GM19099 (cell line): ENCODE measurements around the gene LRRK1.

Source experiments
- POLR2A ChIP-seq: IDR thresholded peaks from 3 replicates; pipeline ENCODE4 v1.6.1; 2011; ENCODE audit warnings: low read depth; ENCODE audit not compliant: insufficient read length; ENCODE audit errors: extremely low read depth

Gene LRRK1

GRCh38 chr15:100885811-100886210 is 33.3 kb upstream of the LRRK1 start:
- no peak for TF ChIP-seq POLR2A

- no peak for TF ChIP-seq POLR2A
Measured at GRCh38 chr15:100887211-100887913, 31.8 kb upstream of the LRRK1 start.

GRCh38 chr15:100889385-100890050 is 29.6 kb upstream of the LRRK1 start:
- TF ChIP-seq POLR2A = no peak

GRCh38 chr15:100890051-100890720 is 29.0 kb upstream of the LRRK1 start:
- TF ChIP-seq POLR2A = no peak

- no peak for TF ChIP-seq POLR2A
Measured at GRCh38 chr15:100890850-100891249, 28.3 kb upstream of the LRRK1 start.

GRCh38 chr15:100891307-100892012 is 27.7 kb upstream of the LRRK1 start:
- no peak for TF ChIP-seq POLR2A

GRCh38 chr15:100892013-100892355 is 27.2 kb upstream of the LRRK1 start:
- TF ChIP-seq POLR2A = no peak

- TF ChIP-seq POLR2A = no peak
Measured at GRCh38 chr15:100893261-100893963, 25.7 kb upstream of the LRRK1 start.

GRCh38 chr15:100893964-100894295 is 25.2 kb upstream of the LRRK1 start:
- TF ChIP-seq POLR2A = no peak

- no peak for TF ChIP-seq POLR2A
Measured at GRCh38 chr15:100895721-100896120, 23.4 kb upstream of the LRRK1 start.

- TF ChIP-seq POLR2A = no peak
Measured at GRCh38 chr15:100897221-100898151, 21.7 kb upstream of the LRRK1 start.

GRCh38 chr15:100898152-100898490 is 21.0 kb upstream of the LRRK1 start:
- no peak for TF ChIP-seq POLR2A

- TF ChIP-seq POLR2A = no peak
Measured at GRCh38 chr15:100898661-100899462, 20.3 kb upstream of the LRRK1 start.
